ENCODE results near the gene EPHA4. TPM values are rescaled to one million over a fixed set of nuclear protein-coding genes. Genes with fewer than 3 reads are reported as not detected.

Gene EPHA4
- total and polyA plus RNA-seq, 5 experiments from 2014 or later, result 0.41 to 9.7 (median 4.5) TPM

DNA sequence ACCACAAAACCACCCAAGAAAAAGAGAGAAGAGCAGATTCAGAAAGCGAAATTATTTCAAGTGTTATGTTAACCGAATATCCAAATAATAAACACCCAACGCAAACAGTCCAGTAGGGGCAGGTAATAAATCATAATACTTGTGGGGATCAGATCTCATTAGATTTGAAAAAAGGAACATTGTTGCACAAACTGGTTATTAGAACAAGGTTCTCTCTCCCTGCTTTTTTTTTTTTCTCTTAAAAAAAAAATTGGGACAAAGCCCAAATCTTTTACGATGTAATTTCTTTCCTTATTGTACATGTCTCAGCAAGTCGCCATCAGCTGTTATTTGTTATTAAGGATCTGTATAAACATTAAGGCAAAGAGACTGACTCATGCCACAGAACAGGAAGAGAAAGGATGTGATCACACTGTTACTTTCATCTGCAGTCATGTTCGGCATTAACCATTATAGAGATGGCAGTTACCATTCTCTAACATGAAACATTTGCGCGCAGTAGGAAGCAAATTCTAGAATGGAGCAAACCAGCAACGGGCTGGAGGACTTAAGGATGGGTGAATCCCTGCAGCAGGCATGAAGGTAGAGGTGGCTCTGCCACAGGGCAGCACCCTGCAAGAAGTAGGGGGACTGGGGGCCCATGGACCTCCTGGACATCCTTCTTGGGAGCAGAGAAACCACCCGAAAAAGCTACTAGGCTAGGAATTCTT is 42.0 kb downstream of the EPHA4 start:
- Mint-ChIP-seq H3K27me3 (peaks cover 0 to 4% (median 0%) of the 10 kb centered on the region in 5 donors), H3K4me1 (peaks cover 6 to 46% (median 21%) of the 10 kb centered on the region in 4 donors), H3K4me3 (peak overlapping the region in 4 of 10 donors; percentile 2 to 51 (median 20)), H3K9me3 (no peaks in the 10 kb centered on the region), H3K27ac (peak overlapping the region in 4 of 10 donors; percentile 9 to 87 (median 63)), H3K36me3 (no peaks in the 10 kb centered on the region)
- POLR2A ChIA-PET, result interaction anchor here (1.5 kb wide), 1 partner anchor 12 kb away, joined by 4 read pairs; no protein-coding TSS in a partner anchor
- ATAC-seq (no peak), DNase-seq (no peak)

DNA sequence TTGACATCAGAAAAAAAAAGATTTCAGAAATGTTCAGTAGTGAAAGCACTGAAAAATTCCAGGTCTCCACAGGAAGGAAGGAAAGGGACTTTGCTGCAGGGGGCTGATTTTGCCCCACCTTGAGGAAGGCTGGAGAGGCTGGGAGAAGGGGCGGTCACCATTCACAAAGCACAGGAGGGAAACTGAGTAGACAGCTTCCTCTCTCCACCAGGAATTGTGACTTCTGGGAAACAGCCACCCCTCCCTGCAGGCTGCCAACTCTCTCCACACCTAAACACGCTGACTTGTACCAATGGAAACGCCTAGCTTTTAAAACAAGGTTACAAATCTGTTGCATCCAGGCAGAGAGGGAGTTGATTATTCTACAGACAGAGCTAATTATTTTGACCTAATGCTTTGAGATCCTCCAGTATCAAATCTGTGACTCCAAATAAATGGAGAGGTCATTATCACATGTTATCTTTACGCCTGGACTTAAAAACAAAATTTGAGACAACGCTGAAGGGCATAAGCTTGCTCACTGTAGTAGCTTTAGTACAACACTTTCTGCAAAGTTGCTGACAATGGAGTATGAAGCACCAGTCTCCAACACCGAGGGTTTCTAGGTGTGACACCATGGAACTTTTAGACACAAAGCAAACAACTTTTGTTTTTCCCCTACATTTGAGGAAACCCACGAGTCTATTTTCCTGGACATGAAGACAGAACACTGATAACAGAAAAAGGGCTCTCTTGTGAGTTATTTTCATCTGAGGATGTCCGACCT is 42.7 kb downstream of the EPHA4 start:
- ATAC-seq, result no peak
- POLR2A ChIA-PET, result no interaction called here
- Mint-ChIP-seq H3K9me3 (no peaks in the 10 kb centered on the region), H3K4me3 (peak overlapping the region in 4 of 10 donors; percentile 2 to 48 (median 15)), H3K4me1 (peaks cover 6 to 46% (median 21%) of the 10 kb centered on the region in 4 donors), H3K36me3 (no peaks in the 10 kb centered on the region), H3K27me3 (peaks cover 0 to 4% (median 0%) of the 10 kb centered on the region in 5 donors), H3K27ac (peak overlapping the region in 5 of 10 donors; percentile 9 to 87 (median 22))
- no peak for DNase-seq

DNA sequence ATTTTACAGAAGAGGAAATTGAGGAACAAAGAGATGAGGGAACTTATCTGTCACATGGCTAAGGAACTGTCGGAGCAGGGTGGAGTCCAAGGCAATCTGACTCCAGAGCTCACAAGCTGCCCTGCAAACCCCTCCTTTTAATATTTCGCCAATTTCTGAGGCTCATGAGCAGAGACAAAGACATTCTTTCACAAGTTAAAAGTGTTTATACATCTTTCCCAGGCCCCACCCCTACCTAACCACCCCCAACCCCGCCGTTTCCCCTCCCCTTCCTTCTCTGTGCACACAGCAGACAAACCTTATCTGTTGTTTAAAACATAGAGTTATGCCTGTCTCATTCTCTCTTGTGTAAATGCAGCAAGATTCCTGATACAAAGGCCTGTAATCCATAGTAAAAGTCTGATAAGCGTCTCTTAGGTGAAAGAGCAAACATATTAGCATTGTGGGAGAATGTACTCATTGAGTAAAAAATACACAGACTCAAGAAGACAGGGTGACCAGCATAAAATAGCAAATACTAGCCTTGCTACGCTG is 44.3 kb downstream of the EPHA4 start:
- peak overlapping the region in 5 of 10 donors; percentile 15 to 87 (median 43) for H3K27ac Mint-ChIP-seq
- POLR2A ChIA-PET, result no interaction called here
- ATAC-seq (no peak), DNase-seq (no peak)
- H3K4me3 Mint-ChIP-seq, result peak overlapping the region in 2 of 10 donors; percentile 23 to 38
- H3K4me1 Mint-ChIP-seq, result peaks cover 6 to 46% (median 21%) of the 10 kb centered on the region in 4 donors
- no peaks in the 10 kb centered on the region for H3K36me3 Mint-ChIP-seq
- peaks cover 0 to 4% (median 0%) of the 10 kb centered on the region in 5 donors for H3K27me3 Mint-ChIP-seq
- H3K9me3 Mint-ChIP-seq, result no peaks in the 10 kb centered on the region

DNA sequence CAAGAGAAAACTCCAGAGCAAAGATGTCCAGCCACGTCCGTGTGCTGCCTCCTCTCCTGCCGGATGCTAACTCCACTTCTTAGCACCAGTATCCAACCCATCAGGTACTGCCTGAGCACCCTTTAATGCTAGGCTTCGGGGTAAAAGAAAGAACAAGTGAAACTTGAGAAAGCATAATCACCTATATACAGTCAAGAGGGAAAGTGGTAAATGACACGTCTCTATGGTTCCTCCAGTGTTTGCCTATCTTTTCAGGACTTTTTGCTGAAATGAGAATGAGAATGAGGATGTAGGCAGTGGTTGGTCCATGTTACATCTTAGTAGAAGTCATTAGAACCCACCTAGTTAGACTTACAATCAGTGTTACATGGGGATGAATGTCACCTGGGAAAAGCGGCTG is 47.9 kb downstream of the EPHA4 start:
- Mint-ChIP-seq H3K27me3 (peaks cover 0 to 1% (median 0%) of the 10 kb centered on the region in 5 donors), H3K4me3 (no peak overlapping the region), H3K36me3 (no peaks in the 10 kb centered on the region), H3K9me3 (no peaks in the 10 kb centered on the region), H3K27ac (peak overlapping the region in 1 of 10 donors; percentile 9), H3K4me1 (peaks cover 11 to 34% (median 21%) of the 10 kb centered on the region in 4 donors)
- DNase-seq, result no peak
- ATAC-seq, result no peak
- POLR2A ChIA-PET, result no interaction called here

DNA sequence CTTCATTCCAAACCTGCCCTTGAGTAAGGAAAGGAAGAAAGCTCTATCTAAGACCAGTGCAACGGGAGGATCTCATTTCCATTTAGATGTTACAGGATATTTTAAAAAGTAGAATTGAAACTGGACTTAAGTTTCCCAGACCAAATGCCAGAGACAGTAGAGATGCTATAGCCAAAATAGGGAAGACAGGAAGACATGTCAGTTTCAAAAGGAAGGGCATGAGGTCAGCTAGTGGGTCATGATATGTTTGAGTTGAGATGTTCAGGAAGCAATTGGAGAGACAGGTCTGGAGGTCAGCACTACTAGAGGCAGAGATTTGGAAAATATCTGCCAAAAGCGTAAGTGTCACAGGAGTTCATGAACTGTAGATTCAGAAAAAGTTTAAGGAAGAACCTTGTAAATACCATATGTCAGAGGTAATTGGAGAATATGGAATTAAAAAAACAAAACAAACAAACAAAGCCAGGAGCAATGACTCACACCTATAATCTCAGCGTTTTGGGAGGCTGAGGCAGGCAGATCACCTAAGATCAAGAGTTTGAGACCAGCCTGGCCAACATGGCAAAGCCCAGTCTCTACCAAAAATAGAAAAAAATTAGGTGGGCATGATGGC is 50.8 kb downstream of the EPHA4 start:
- DNase-seq (no peak), ATAC-seq (no peak)
- H3K4me3 Mint-ChIP-seq, result no peak overlapping the region
- POLR2A ChIA-PET, result interaction anchor here (1.0 kb wide), 1 partner anchor 50 kb away, joined by 3 read pairs; no protein-coding TSS in a partner anchor
- H3K9me3 Mint-ChIP-seq, result no peaks in the 10 kb centered on the region
- peaks cover 0 to 21% (median 9%) of the 10 kb centered on the region in 4 donors for H3K4me1 Mint-ChIP-seq
- H3K36me3 Mint-ChIP-seq, result no peaks in the 10 kb centered on the region
- peaks cover 0 to 1% (median 0%) of the 10 kb centered on the region in 5 donors for H3K27me3 Mint-ChIP-seq
- H3K27ac Mint-ChIP-seq, result peak overlapping the region in 2 of 10 donors; percentile 32 to 57

DNA sequence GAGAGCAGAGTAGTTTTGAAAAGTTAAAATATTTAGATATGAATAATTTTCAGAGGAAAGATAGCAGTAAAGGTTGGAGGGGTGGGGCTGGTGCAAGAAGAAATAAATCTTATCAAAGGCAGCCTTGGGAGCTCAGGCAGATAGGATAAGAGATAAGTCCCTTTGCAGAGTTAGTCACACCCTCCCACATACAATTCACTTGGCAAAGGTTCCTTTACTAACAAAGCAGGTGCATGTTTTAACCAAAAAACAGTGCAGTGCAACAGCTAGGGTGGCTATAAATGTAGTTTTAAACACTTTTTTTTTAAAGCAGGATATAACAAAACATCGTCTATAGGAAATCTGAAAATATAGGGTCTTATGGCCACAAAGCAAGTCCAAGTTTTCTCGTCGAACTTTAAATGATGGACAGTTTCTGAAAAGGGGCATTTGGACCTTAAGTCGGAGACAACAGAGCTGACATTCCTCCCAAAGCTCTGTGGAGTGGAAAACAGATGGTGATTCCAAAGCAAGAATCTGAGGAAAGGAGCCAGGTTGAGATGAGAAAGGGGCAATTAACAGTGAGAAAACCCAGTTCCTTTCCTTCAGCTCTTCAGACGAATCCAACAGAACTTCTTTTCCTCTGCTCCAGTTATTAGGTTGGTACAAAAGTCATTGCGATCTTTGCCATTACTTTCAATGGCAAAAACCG is 53.0 kb downstream of the EPHA4 start:
- Mint-ChIP-seq H3K27ac (peak overlapping the region in 4 of 10 donors; percentile 11 to 86 (median 70)), H3K4me1 (peaks cover 0 to 21% (median 9%) of the 10 kb centered on the region in 4 donors), H3K4me3 (peak overlapping the region in 1 of 10 donors; percentile 4), H3K27me3 (peaks cover 0 to 1% (median 0%) of the 10 kb centered on the region in 5 donors), H3K9me3 (no peaks in the 10 kb centered on the region), H3K36me3 (no peaks in the 10 kb centered on the region)
- POLR2A ChIA-PET, result interaction anchor here (0.9 to 1.5 kb wide), 3 partner anchors 12 to 54 kb away, joined by 3 to 4 read pairs (median 4); partner anchors contain the start of gene EPHA4
- ATAC-seq, result no peak
- DNase-seq, result no peak

DNA sequence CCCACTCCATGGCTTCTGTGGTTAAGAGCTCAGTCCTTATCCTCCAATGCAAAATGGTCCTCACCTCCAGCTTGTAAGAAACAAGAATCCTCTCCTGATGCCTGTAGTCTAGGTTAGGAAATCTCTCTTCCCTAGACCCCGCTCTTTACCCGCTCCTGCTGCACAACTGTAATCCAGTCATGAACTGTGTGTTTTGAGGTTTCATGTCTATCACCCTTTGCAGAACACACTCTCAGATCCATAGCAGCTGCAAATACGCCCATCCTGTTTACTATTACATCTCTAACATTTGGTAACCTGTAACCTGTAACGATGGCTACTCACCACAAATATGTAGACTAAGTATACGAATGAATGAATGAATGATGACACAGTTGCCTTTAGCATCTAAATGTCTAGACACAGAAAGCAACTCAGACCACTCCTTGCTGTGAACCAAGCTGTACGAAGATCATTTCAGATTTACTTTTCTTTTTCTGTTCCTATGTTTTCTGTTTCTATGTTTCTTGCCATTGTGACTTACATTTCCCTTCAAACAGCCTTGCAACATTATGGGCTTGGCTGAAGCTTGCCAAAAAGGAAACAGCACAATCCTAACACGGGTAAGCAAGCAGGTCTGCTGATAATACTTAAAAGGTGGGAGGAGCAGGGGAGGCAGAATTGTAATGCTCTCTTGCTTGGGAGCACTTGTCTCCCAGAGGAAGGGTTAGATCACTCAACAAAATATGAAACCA is 53.7 kb downstream of the EPHA4 start:
- Mint-ChIP-seq H3K36me3 (no peaks in the 10 kb centered on the region), H3K4me3 (no peak overlapping the region), H3K9me3 (no peaks in the 10 kb centered on the region), H3K4me1 (peaks cover 0 to 21% (median 9%) of the 10 kb centered on the region in 4 donors), H3K27me3 (peaks cover 0 to 1% (median 0%) of the 10 kb centered on the region in 5 donors), H3K27ac (no peak overlapping the region)
- POLR2A ChIA-PET, result interaction anchor here (0.9 to 1.5 kb wide), 3 partner anchors 12 to 54 kb away, joined by 3 to 4 read pairs (median 4); partner anchors contain the start of gene EPHA4
- peak in 5 of 10 donors; percentile 19 to 75 (median 62) for DNase-seq
- ATAC-seq, result peak; percentile 67 to 78

DNA sequence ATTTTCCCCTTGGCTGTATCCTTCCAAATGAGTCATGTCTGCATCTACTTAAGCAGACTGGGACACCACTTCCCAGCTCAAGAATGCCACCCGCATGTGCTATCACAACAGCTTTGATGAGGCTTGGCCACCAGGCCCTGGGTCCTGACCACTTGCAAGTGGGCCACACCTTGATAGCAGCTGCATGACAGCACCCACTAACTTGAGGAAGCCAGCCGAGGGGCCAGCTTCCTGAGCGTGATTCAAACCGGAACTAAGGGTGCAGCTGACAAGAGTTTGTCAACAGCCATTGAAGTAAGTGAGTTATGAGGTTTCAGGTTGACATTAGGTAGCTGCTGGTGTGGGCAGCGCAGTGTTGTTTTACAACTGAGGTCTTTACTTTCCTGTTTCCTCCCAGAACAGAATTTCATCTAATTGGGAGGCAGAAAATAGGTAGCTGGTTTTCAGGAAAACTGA is 54.4 kb downstream of the EPHA4 start:
- POLR2A ChIA-PET, result interaction anchor here (1.3 to 1.5 kb wide), 2 partner anchors 13 to 54 kb away, joined by 3 to 4 read pairs; no protein-coding TSS in a partner anchor
- DNase-seq (peak; percentile 10 to 75 (median 64)), ATAC-seq (peak; percentile 76 to 79)
- no peak overlapping the region for H3K27ac Mint-ChIP-seq
- no peaks in the 10 kb centered on the region for H3K27me3 Mint-ChIP-seq
- peaks cover 0 to 21% (median 11%) of the 10 kb centered on the region in 4 donors for H3K4me1 Mint-ChIP-seq
- H3K36me3 Mint-ChIP-seq, result no peaks in the 10 kb centered on the region
- no peak overlapping the region for H3K4me3 Mint-ChIP-seq
- no peaks in the 10 kb centered on the region for H3K9me3 Mint-ChIP-seq

DNA sequence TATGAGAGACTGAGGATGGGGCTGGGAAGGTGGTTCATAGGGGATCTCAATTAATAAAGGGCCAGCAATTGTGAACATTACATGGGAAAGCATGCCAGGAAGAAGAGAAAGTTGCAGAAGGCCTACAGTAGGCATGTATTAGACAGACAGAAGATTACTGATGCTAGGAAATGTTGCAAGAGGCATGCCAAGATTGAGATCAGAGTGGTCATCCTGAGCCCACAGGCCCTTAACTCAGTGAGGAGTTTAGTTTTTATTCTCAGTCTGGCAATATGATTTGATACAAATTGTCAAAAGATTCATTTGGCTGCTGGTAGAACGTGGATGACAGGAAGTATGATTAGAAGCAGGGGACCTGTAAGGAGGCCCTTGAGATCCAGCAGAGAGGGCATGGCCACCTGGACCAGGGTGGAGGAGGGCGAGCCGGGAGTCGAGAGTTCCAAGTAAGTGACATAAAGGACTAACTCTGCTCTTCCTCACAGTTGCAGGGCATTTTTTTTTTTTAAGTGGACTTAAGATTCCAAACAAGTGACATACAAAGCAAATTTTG is 54.9 kb downstream of the EPHA4 start:
- Mint-ChIP-seq H3K36me3 (no peaks in the 10 kb centered on the region), H3K27ac (no peak overlapping the region), H3K9me3 (no peaks in the 10 kb centered on the region), H3K4me1 (peaks cover 0 to 21% (median 14%) of the 10 kb centered on the region in 4 donors), H3K4me3 (no peak overlapping the region), H3K27me3 (no peaks in the 10 kb centered on the region)
- POLR2A ChIA-PET, result interaction anchor here (1.5 kb wide), 1 partner anchor 54 kb away, joined by 3 read pairs; no protein-coding TSS in a partner anchor
- peak in 1 of 2 donors; percentile 22 for ATAC-seq
- no peak for DNase-seq

DNA sequence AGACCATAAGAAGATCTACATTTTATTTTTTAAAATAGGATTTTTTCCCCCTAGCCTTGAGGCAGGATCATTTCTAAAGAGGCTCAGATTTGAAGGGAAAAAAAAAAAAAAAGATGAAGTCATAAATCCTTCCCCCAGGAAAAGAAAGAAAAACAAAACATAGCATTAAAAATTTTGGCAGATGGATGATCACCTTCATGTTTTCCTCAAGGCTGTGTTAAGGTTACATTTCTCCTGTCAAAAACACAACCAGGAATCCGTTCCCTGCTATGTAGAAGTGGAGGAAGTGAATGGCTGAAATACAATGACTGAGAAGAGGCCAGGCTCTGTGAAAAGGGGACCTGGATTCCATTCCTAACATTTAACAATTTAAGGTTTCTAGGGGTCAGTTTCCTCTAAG is 56.2 kb downstream of the EPHA4 start:
- DNase-seq (no peak), ATAC-seq (no peak)
- peaks cover 0 to 19% (median 12%) of the 10 kb centered on the region in 4 donors for H3K4me1 Mint-ChIP-seq
- H3K27me3 Mint-ChIP-seq, result peaks cover 0 to 3% (median 0%) of the 10 kb centered on the region in 5 donors
- peaks cover 0 to 4% (median 0%) of the 10 kb centered on the region in 9 donors for H3K9me3 Mint-ChIP-seq
- POLR2A ChIA-PET, result no interaction called here
- H3K4me3 Mint-ChIP-seq, result no peak overlapping the region
- peak overlapping the region in 1 of 10 donors; percentile 31 for H3K27ac Mint-ChIP-seq
- H3K36me3 Mint-ChIP-seq, result no peaks in the 10 kb centered on the region

Data from naive thymus-derived CD8-positive, alpha-beta T cell (primary cell).